Psoas muscle (tissue), 8 donors: ENCODE measurements around the gene RBBP4. TPM values are rescaled to one million over a fixed set of nuclear protein-coding genes. Genes with fewer than 3 reads are reported as not detected.
A peak's percentile ranks its signal among the peaks of the same experiment; 100 is the strongest.

Experiments used
- ATAC-seq, 4 donors: fragments of 200-7000 bp; cut with Tn5 transposase; one replicate each; pipeline ENCODE4 v1.9.1; 2020; ENCODE audit warnings: moderate library complexity in 3 of 4, mild to moderate bottlenecking in 2 of 4
- DNase-seq, 2 donors: peaks; one replicate each; pipeline ENCODE4 v3.0.0-alpha.2; 2020
- H3K27ac ChIP-seq: fragments of 200-600 bp; one replicate; pipeline ENCODE4 v1.8.0; 2022
- H3K27me3 ChIP-seq, 3 donors: fragments of 200-600 bp in 1 of 3; one replicate each; pipeline versions ENCODE4 v1.6.1 to v1.8.0; 2013 to 2022; ENCODE audit warnings: low read length in 2 of 3, mild to moderate bottlenecking in 2 of 3, moderate library complexity in 1 of 3; ENCODE audit not compliant: insufficient read depth in 3 of 3
- H3K36me3 ChIP-seq, 2 donors: fragments of 200-600 bp in 1 of 2; one replicate each; pipeline versions ENCODE4 v1.6.1 to v1.8.0; 2013 to 2022; ENCODE audit warnings: low read depth in 1 of 2, mild to moderate bottlenecking in 1 of 2, moderate library complexity in 1 of 2; ENCODE audit not compliant: insufficient read depth in 1 of 2
- H3K4me1 ChIP-seq: fragments of 200-600 bp; one replicate; pipeline ENCODE4 v1.8.0; 2022
- H3K4me3 ChIP-seq: fragments of 200-600 bp; one replicate; pipeline ENCODE4 v1.8.0; 2022; ENCODE audit warnings: mild to moderate bottlenecking
- H3K9me3 ChIP-seq: fragments of 200-600 bp; one replicate; pipeline ENCODE4 v1.8.0; 2022
- CTCF ChIP-seq: fragments of 200-600 bp; IDR thresholded peaks from one replicate; pipeline ENCODE4 v1.8.0; 2022; ENCODE audit warnings: antibody characterized with exemption
- WGBS, 3 donors: extraction: QIAGEN DNeasy Blood & Tissue Kit; methylation state at CpG; one replicate each; pipeline versions ENCODE4 v1.1.6 to v1.1.7; 2013; 5-methylcytosine and 5-hydroxymethylcytosine counted together
- intact Hi-C, 2 donors: fragments of 100-400 bp; cut with DNase I; formaldehyde crosslinking; loops; one replicate each; pipeline versions ENCODE4 v1.11.0 to v1.14.2; 2022
- polyA plus RNA-seq, 3 donors: library from polyadenylated mRNA; stranded (reverse); fragments of 200-250 nt; gene quantifications; one replicate each; pipeline ENCODE4 v1.2.3, GENCODE V29; 2013
- total RNA-seq, 4 donors: library from RNA; stranded (reverse); fragmentation: NEBNext Ultra II Directional in 2 of 4; extraction: Animal tissue kit (Norgen Biotek cat#: 25700) in 2 of 4; gene quantifications; one replicate each; pipeline versions ENCODE4 v1.2.1 to v1.2.4, GENCODE V29; 2021 to 2023
- donor health status: healthy with polysubstance abuse.
- donor health status: DM: no; HTN: no; CAD: no; lungs with moderate emphysema.
- donor health status: Bipolar disorder and iron deficiency.
- donor health status: healthy.
- donor health status: DM: yes; HTN: yes; CAD: no.
- donor health status: DM: no; HTN: no; CAD: no.
- donor health status: DM: no; HTN: no; CAD: no.
- donor health status: DM: yes; HTN: yes; CAD: no.

Gene RBBP4
- total and polyA plus RNA-seq, 7 donors: 29.5 to 87.8 (median 66.3) TPM

- DNase-seq: no peak
- H3K4me3 ChIP-seq: peak overlapping the region; percentile 78
- peak in 1 of 4 donors; percentile 59 for ATAC-seq
- 5 to 12% (median 7%) methylated on average over 12 of the region's 12 CpGs for WGBS, 3 donors
- no peak for TF ChIP-seq CTCF
- H3K4me1 ChIP-seq: peaks cover 3% of the 10 kb centered on the region
- no peaks in the 10 kb centered on the region for H3K36me3 ChIP-seq
- no peaks in the 10 kb centered on the region for H3K27me3 ChIP-seq
- no peaks in the 10 kb centered on the region for H3K9me3 ChIP-seq
- H3K27ac ChIP-seq: peak overlapping the region; percentile 78
- intact Hi-C loops: loop anchor here in 1 of 2 donors (5.0 kb wide), 1 partner anchor 90 kb away; no protein-coding TSS in a partner anchor
Observed at GRCh38 chr1:32611859-32612188, 39.2 kb upstream of the RBBP4 start.

GRCh38 chr1:32612189-32612881 lies 38.7 kb upstream of the RBBP4 start:
- peaks cover 3% of the 10 kb centered on the region for H3K4me1 ChIP-seq
- TF ChIP-seq CTCF: peak; percentile 17
- no peaks in the 10 kb centered on the region for H3K36me3 ChIP-seq
- peak; percentile 100 for ATAC-seq
- H3K27ac ChIP-seq: peak overlapping the region; percentile 78
- intact Hi-C loops: loop anchor here in 1 of 2 donors (5.0 kb wide), 1 partner anchor 90 kb away; no protein-coding TSS in a partner anchor
- WGBS, 3 donors: 3 to 7% (median 5%) methylated on average over 34 to 35 of the region's 35 CpGs
- H3K27me3 ChIP-seq: no peaks in the 10 kb centered on the region
- DNase-seq: peak; percentile 91 to 95
- H3K4me3 ChIP-seq: peak overlapping the region; percentile 78
- no peaks in the 10 kb centered on the region for H3K9me3 ChIP-seq

GRCh38 chr1:32613472-32613871 lies 37.5 kb upstream of the RBBP4 start:
- ATAC-seq (no peak), DNase-seq (no peak)
- Histone ChIP-seq H3K4me3 (no peak overlapping the region), H3K4me1 (peaks cover 3% of the 10 kb centered on the region), H3K36me3 (no peaks in the 10 kb centered on the region), H3K9me3 (no peaks in the 10 kb centered on the region), H3K27me3 (no peaks in the 10 kb centered on the region), H3K27ac (no peak overlapping the region)
- TF ChIP-seq CTCF: no peak
- 80 to 85% (median 82%) methylated on average over 5 of the region's 5 CpGs for WGBS, 3 donors
- intact Hi-C loops: loop anchor here in 1 of 2 donors (5.0 kb wide), 1 partner anchor 91 kb away; no protein-coding TSS in a partner anchor

- intact Hi-C loops: loop anchor here in 1 of 2 donors (5.0 kb wide), 1 partner anchor 216 kb away; no protein-coding TSS in a partner anchor
- 94 to 98% (median 97%) methylated on average over 5 of the region's 5 CpGs for WGBS, 3 donors
Observed at GRCh38 chr1:32618673-32619221, 32.3 kb upstream of the RBBP4 start.

More at GRCh38 chr1:32618673-32619221, 32.3 kb upstream of the RBBP4 start:
- Histone ChIP-seq H3K36me3 (peaks cover 0 to 9% of the 10 kb centered on the region in 2 donors), H3K27ac (no peak overlapping the region), H3K27me3 (no peaks in the 10 kb centered on the region), H3K4me1 (no peaks in the 10 kb centered on the region), H3K9me3 (no peaks in the 10 kb centered on the region), H3K4me3 (no peak overlapping the region)
- no peak for TF ChIP-seq CTCF
- DNase-seq: no peak
- peak in 2 of 4 donors; percentile 33 to 60 for ATAC-seq
